ENCODE measurements around the gene C2CD5.
A peak's percentile ranks its signal among the peaks of the same experiment; 100 is the strongest.

Gene C2CD5

GRCh38 chr12:22543246-22544037 lies 900 bp downstream of the C2CD5 start:
- TF ChIP-seq ZFX (IDR thresholded peaks at IDR 0.05; ENCODE audit: borderline replicate concordance) (no peak), CTCF (IDR thresholded peaks at IDR 0.05) (no peak)
- peak overlapping the region; percentile 92 for H3K27ac ChIP-seq

GRCh38 chr12:22541496-22542155 lies 2.7 kb downstream of the C2CD5 start:
- no peak overlapping the region for H3K27ac ChIP-seq

GRCh38 chr12:22539055-22539454 lies 5.3 kb downstream of the C2CD5 start:
- no peak overlapping the region for H3K27ac ChIP-seq
- no peak for TF ChIP-seq CTCF (IDR thresholded peaks at IDR 0.05)
- no peak for TF ChIP-seq ZFX (IDR thresholded peaks at IDR 0.05; ENCODE audit: borderline replicate concordance)

More at GRCh38 chr12:22541496-22542155, 2.7 kb downstream of the C2CD5 start:
- TF ChIP-seq CTCF (IDR thresholded peaks at IDR 0.05) = no peak
- TF ChIP-seq ZFX (IDR thresholded peaks at IDR 0.05; ENCODE audit: borderline replicate concordance) = no peak

- no peak overlapping the region for H3K27ac ChIP-seq
- TF ChIP-seq CTCF (IDR thresholded peaks at IDR 0.05) (no peak), ZFX (IDR thresholded peaks at IDR 0.05; ENCODE audit: borderline replicate concordance) (no peak)
These were observed 6.0 kb downstream of the C2CD5 start for GRCh38 chr12:22538311-22538710.

GRCh38 chr12:22536971-22537544 lies 7.3 kb downstream of the C2CD5 start:
- no peak overlapping the region for H3K27ac ChIP-seq
- TF ChIP-seq ZFX (IDR thresholded peaks at IDR 0.05; ENCODE audit: borderline replicate concordance) = no peak
- no peak for TF ChIP-seq CTCF (IDR thresholded peaks at IDR 0.05)

GRCh38 chr12:22536346-22536945 lies 7.9 kb downstream of the C2CD5 start:
- no peak overlapping the region for H3K27ac ChIP-seq
- TF ChIP-seq ZFX (IDR thresholded peaks at IDR 0.05; ENCODE audit: borderline replicate concordance) (no peak), CTCF (IDR thresholded peaks at IDR 0.05) (no peak)
